HG03159 (cell line): ENCODE results near the gene TUBA4A.
"Not testable (repeated sequence)": the region's sequence is repeated elsewhere in the genome, so short reads cannot be mapped to it uniquely, and the experiment has no call there.

Experiments used
- ATAC-seq: cut with Tn5 transposase; IDR thresholded peaks from one replicate; pipeline ENCODE4 v1.9.1; 2021; ENCODE audit warnings: mild to moderate bottlenecking, moderate library complexity; ENCODE audit not compliant: unreplicated experiment

Gene TUBA4A

GRCh38 chr2:219287116-219287440 is 33.4 kb upstream of the TUBA4A start:
- ATAC-seq, result not testable (repeated sequence)

- ATAC-seq, result no peak
Measured at GRCh38 chr2:219286436-219287115, 32.9 kb upstream of the TUBA4A start.

GRCh38 chr2:219285894-219286425 is 32.2 kb upstream of the TUBA4A start:
- no peak for ATAC-seq

GRCh38 chr2:219285373-219285735 is 31.6 kb upstream of the TUBA4A start:
- no peak for ATAC-seq

- no peak for ATAC-seq
Measured at GRCh38 chr2:219284501-219285372, 31.0 kb upstream of the TUBA4A start.

- ATAC-seq, result no peak
Measured at GRCh38 chr2:219282943-219283581, 29.3 kb upstream of the TUBA4A start.

GRCh38 chr2:219282375-219282774 is 28.7 kb upstream of the TUBA4A start:
- no peak for ATAC-seq

- no peak for ATAC-seq
Measured at GRCh38 chr2:219281588-219281987, 27.9 kb upstream of the TUBA4A start.

- no peak for ATAC-seq
Measured at GRCh38 chr2:219280651-219281050, 26.9 kb upstream of the TUBA4A start.

- ATAC-seq, result peak; percentile 38
Measured at GRCh38 chr2:219279916-219280516, 26.3 kb upstream of the TUBA4A start.

GRCh38 chr2:219279151-219279915 is 25.6 kb upstream of the TUBA4A start, which contains the start of gene DNAJB2:
TSS of gene DNAJB2 (plus strand) at chr2:219279366. CDS start at chr2:219279834, 468 bp downstream.
- ATAC-seq, result peak; percentile 86

GRCh38 chr2:219278655-219279150 is 25.0 kb upstream of the TUBA4A start:
- no peak for ATAC-seq

- no peak for ATAC-seq
Measured at GRCh38 chr2:219277703-219278654, 24.3 kb upstream of the TUBA4A start.

- no peak for ATAC-seq
Measured at GRCh38 chr2:219274361-219274921, 20.7 kb upstream of the TUBA4A start.

GRCh38 chr2:219273937-219274336 is 20.2 kb upstream of the TUBA4A start:
- ATAC-seq, result no peak

- no peak for ATAC-seq
Measured at GRCh38 chr2:219272995-219273394, 19.3 kb upstream of the TUBA4A start.

GRCh38 chr2:219272356-219272755 is 18.6 kb upstream of the TUBA4A start:
- ATAC-seq, result no peak

- no peak for ATAC-seq
Measured at GRCh38 chr2:219271021-219271420, 17.3 kb upstream of the TUBA4A start.

GRCh38 chr2:219270055-219270372 is 16.3 kb upstream of the TUBA4A start:
- no peak for ATAC-seq
